ENCODE data around the gene TBCE.
"Not testable (repeated sequence)": the region's sequence is repeated elsewhere in the genome, so short reads cannot be mapped to it uniquely, and the experiment has no call there.

TBCE gene

GRCh38 chr1:235357485-235358373 lies 9.5 kb upstream of the TBCE start:
- DNase-seq, result no peak

- DNase-seq, result no peak
Observed at GRCh38 chr1:235358899-235359298, 8.3 kb upstream of the TBCE start.

GRCh38 chr1:235364189-235364588 lies 3.0 kb upstream of the TBCE start:
- not testable (repeated sequence) for DNase-seq

- DNase-seq, result no peak
Observed at GRCh38 chr1:235366286-235366685, 941 bp upstream of the TBCE start.

- no peak for DNase-seq
Observed at GRCh38 chr1:235368428-235368827, 1.2 kb downstream of the TBCE start.

- no peak for DNase-seq
Observed at GRCh38 chr1:235369802-235370201, 2.6 kb downstream of the TBCE start.

DNA sequence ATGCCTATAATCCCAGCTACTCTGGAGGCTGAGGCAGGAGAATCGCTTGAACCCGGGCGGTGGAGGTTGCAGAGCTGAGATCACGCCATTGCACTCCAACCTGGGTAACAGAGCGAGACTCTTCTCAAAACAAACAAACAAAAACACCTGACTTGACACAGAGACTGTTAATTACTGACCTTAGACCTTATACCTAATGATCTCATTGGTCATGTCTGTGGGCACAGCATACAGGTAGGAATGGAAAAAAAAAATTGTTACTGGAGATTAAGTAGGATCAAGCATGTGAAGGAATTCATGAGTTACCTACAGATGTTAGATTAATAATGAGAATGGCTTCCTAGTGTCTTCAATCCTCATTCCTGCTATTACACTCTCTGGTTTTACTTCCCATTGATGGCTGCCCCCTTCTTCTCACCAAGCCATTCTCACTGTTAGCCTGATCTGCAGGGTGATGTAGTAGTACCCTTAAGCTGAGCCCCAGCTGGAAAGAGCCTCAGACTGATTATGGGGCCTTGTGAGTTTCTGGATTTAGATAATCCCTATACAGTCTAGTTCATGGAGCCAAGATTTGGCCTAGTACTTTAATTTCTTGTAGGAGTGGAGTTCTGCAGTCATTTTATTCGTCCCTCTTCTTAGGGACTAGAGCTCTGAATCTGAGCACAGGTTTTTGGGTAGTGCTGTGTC lies 8.8 kb downstream of the TBCE start:
- no peak for DNase-seq

DNA sequence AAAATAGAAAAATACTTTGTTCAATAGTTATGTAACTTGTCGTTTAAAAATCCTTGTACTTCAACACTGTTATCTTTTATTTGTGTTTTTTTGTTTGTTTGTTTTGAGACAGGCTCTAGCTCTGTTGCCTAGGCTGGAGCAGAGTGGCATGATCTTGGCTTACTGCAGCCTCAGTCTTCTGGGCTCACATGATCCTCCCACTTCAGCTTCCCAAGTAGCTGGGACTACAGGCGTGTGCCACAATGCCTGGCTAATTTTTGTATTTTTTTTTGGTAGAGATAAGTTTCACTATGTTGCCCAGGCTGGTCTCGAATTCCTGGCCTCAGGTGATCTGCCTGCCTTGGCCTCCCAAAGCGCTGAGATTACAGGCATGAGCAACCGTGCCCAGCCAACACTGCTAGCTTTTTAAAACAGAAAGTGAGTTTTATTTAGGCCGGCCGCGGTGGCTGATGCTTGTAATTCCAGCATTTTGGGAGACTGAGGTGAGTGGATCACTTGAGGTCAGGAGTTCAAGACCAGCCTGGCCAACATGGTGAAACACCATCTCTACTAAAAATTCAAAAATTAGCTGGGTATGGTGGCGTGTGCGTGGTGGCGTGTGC lies 11.0 kb downstream of the TBCE start:
- not testable (repeated sequence) for DNase-seq

- not testable (repeated sequence) for DNase-seq
Observed at GRCh38 chr1:235381955-235382739, 14.9 kb downstream of the TBCE start.

- DNase-seq, result not testable (repeated sequence)
Observed at GRCh38 chr1:235385633-235386032, 18.4 kb downstream of the TBCE start.

DNA sequence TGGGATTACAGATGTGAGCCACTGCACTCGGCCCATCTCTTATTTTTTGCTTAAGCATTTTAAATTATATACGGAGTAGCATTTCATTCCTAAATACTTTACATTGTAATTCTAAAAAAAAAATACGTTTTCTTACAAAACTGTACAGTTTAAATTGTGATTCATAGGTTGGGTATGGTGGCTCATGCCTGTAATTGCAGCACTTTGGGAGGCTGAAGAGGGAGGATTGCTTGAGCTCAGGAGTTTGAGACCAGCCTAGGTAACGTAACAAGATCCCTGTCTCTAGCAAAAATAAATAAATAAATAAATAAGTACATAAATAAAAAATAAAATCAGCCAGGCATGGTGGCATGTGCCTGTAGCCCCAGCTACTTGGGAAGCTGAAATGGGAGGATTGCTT lies 24.6 kb downstream of the TBCE start:
- no peak for DNase-seq

DNA sequence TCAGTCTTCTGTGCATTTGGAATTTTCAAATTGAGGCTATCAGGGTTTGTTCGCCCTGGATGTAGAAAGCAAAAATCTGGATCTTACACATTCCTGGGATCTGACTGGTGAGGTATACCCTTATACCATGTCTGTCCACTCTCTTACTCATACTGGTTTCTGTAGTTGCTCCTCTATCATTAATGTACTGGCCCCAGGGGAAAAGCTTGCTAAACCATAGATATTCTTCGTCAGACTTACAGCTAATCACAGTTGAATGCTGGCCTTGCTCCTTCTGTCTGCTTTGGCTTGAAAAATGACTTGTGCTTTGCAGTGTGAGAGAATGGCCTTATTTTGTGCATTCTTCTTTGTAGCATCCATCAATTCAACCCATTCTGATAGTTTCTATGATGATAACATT lies 30.5 kb downstream of the TBCE start:
- DNase-seq, result no peak

GRCh38 chr1:235399661-235400060 lies 32.4 kb downstream of the TBCE start:
- no peak for DNase-seq

DNA sequence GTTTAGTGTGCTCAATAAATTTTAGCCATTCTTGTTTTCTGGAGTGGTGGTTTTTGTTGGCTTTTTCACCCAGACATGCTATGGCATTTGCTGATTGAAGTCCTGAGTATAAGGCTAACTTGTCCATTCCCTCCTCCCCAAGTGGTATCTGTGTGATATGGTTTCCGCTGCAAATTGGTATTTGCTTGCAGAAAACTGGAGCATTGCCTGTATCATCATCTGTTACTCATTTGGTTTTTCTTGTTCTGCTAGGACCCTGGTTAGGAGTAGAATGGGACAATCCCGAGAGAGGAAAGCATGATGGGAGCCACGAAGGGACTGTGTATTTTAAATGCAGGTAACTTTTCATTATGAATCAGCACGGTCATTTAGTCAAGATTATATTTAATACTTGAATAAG lies 34.0 kb downstream of the TBCE start:
- no peak for DNase-seq

- no peak for DNase-seq
Observed at GRCh38 chr1:235402457-235403200, 35.4 kb downstream of the TBCE start.

DNA sequence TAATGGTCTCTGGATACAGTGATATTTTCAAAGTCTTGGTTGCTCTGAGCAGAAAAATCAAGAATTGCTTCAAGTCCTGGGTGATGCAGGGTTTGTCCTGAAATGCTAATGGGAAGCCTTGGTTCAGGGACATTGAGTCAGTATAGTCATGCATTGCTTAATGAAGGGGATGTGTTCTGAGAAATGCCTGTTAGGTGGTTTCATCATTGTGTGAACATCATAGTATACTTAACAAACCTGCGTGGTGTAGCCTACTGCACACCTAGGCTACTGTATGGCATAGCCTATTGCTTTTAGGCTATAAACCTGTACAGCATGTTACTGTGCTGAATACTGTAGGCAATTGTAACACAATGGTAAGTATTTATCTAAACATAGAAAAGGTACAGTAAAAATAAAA lies 36.4 kb downstream of the TBCE start:
- DNase-seq, result no peak

GRCh38 chr1:235404190-235404589 lies 37.0 kb downstream of the TBCE start:
- DNase-seq, result no peak

DNA sequence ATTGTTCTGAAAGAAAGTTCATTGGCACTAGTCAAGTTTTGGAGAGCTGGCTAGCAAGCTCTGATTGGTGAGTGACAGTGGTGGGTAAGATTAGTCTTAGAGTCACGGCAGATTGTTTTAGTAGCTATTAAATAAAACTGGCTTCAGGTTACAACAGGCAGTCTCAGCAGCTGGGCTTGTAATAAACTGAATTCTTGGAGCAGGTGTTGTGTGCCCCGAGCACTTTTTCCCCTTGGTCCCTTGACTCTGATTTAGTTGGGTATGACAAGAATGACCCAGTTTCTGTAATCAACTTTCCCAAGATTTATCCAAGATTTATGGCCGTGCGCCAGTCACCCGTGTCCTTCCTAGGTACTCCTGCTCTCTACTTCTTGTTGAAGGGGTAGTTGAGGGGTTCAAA lies 40.2 kb downstream of the TBCE start:
- DNase-seq, result no peak

GRCh38 chr1:235408503-235408960 lies 41.3 kb downstream of the TBCE start:
- DNase-seq, result no peak

GRCh38 chr1:235409042-235409820 lies 42.0 kb downstream of the TBCE start:
- no peak for DNase-seq

- no peak for DNase-seq
Observed at GRCh38 chr1:235410467-235410866, 43.2 kb downstream of the TBCE start.

All from CD4-positive, alpha-beta T cell treated with Interferon gamma for 1 hour (primary cell).